HG03432 (cell line): Measurements from ENCODE around the gene SPEM2.

ENCODE experiments used
- ATAC-seq: cut with Tn5 transposase; IDR thresholded peaks from one replicate; pipeline ENCODE4 v1.9.1; 2021; ENCODE audit warnings: mild to moderate bottlenecking, moderate library complexity; ENCODE audit not compliant: unreplicated experiment

SPEM2 gene

DNA sequence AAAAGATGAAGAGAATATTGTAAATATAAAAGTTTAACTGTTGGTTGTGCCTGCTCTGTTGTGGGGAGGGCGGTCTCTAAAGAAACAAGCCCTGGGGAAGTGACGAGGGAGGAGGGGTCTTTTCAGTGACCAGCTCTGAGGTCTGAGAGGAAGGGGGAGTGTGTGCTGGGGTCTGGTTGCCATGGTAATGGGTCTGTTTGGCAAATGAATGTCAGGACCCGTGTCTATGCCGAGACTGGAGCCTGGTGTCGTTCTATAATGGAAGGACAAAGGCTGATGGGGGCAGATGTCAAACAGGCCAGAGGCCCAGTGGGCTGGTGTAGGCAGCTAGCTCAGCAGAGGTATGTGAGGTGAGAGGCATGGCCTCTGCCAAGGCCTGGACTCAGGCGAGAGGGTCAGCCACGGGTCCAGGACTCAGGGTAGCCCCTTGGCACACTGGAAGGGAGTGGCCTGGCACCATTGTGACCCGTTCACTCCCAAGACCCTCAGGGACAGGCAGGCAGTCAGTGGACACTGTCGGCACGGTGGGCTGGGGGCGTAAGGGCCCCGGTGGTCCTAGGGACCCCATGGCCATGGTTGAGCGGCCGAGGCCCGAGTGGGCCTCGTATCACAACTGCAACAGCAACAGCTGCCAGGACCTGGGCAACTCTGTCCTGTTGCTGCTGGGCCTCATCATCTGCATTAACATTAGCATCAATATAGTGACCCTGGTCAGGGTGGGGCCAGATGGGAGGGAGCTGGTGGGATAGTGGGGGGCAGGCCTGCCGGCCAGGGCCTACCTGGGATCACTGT, 5.4 kb upstream of the SPEM2 start, which contains the start of gene SPEM1:
SPEM1 (plus strand) TSS at position 506 of the 792 bp plus-strand sequence; CDS start at position 567, 61 bp downstream.
- ATAC-seq, result no peak

DNA sequence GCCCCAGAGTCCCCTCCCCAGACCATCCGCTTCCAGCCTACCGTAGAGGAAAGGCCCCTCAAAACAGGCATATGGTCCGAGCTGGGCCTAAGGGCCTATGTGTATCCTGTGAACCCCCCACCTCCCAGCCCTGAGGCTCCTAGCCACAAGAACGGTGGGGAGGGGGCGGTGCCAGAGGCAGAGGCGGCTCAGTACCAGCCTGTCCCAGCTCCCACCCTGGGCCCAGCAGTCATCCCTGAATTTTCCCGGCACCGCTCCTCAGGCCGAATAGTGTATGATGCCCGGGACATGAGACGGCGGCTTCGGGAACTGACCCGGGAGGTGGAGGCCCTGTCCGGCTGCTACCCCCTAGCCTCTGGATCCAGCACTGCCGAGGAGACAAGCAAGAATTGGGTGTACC, 4.2 kb upstream of the SPEM2 start:
- ATAC-seq, result no peak

DNA sequence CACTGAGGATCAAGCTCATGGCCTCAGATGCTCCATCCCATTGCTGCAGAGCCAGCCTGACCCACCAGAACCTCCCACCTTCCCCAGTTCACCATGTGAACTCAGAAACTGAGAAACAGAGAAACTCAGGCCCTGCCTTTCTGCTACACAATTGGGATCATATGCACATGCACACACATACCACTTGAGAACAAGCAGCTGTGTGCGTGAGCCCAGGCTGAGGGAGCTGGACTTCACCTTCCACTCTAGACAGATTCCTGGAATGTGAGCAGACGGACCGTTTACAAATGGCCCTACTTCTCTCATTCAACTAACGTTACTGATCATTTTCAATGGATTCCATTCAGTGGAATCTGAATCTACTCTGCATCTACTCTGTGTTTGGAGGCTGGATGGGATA, 1.7 kb upstream of the SPEM2 start:
- no peak for ATAC-seq

DNA sequence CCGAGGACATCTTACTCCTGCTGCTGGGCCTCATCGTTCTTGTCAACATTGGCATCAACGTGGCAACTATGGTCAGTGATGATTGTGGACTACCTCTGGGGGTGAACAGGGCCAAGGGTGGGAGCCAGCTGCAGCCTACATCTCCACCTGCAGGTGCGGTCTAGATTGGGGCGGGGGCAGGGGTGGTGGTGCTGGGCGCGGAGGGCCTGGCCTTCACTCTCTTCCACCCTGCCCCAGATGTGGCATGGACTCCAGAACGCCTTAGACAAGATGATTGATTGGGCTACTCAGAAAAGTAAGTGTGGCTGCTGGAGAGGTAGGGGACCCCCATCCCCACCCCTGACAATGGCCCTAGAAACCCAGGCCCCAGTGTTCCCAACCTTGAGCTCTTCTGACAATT, 340 bp downstream of the SPEM2 start:
- ATAC-seq, result no peak

DNA sequence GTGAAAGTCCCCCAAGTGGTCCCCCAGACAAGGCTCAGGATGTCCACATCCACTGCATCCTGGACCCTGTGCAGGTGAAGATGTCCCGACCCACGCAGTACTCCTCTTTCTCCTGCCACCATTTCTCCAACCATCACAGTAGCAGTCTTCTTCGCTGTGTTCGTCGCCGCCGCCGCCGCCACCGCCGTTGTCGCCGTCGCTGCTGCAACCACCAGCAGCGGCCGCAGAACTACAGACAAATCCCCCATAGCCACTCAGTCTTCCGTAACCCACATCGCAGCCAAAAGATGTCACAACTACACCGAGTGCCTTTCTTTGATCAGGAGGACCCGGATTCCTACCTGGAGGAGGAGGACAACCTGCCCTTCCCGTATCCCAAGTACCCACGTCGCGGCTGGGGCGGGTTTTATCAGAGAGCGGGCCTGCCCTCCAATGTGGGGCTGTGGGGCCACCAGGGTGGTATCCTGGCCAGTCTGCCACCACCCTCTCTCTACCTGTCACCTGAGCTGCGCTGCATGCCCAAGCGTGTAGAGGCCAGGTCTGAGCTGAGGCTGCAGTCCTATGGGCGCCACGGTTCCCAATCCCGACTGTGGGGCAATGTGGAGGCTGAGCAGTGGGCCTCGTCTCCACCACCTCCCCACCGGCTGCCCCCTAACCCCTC, 917 bp downstream of the SPEM2 start:
- no peak for ATAC-seq

DNA sequence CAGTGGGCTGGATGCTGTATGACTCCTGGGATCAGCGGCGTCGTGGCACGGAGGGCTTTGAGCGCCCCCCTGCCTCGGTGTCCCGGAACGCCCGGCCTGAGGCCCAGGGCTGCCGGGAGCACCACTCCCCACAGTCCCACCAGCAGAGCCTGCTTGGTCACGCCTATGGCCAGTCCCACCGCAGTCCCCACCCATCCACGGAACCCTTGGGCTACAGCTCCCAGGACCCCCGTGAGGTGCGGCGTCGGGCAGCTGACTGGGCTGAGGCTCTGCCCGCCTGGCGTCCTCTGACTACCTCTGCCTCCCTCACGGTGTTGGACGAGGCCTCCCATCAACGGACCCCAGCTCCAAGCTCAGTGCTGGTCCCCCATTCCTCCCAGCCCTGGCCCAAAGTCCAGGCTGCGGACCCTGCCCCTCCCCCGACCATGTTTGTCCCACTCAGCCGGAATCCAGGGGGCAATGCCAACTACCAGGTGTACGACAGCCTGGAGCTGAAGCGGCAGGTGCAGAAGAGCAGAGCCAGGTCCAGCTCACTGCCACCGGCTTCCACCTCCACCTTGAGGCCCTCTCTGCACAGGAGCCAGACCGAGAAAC, 1.6 kb downstream of the SPEM2 start:
- no peak for ATAC-seq

DNA sequence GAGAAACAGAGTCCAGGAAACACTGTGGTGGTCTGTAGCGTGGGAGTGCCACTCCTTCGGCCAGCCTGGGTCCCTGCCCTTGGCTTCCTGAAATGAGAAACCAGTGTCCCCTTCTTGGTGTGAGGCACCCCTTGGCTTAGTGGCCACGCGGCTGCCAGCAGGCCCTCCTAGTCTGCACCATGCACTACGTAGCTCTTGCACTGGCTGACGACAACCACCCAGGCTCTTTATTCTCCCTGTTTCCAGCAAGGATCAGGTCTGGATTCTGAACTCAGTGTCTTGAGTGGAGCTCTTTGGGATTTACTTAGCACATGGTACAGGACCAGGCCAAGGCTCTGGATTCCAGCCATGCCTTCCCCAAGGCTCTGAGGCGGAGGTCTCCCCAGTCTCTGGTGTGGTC, 2.1 kb downstream of the SPEM2 start:
- no peak for ATAC-seq

DNA sequence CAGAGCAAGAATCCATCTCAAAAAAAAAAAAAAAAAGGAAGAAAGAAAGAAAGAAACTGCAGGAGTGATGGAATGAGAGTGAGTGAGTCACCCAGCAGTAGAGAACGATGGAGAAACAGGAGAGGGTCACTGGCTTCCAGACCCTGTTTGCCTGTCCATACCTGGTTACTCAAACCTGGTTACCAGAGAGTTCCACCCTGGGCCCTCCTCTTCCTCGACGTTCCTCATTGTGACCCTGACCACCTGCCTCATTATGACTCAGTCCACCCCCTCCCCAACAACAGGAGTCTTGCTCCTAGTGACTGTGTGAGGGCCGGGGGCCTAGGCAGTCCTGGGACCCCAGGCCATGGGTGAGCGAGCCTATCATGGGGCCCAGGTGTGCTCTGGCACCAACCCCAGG, 3.1 kb downstream of the SPEM2 start, which contains the start of gene SPEM3:
SPEM3 (plus strand) TSS at position 301 of the 400 bp plus-strand sequence; CDS start at position 347, 46 bp downstream.
- ATAC-seq, result no peak

DNA sequence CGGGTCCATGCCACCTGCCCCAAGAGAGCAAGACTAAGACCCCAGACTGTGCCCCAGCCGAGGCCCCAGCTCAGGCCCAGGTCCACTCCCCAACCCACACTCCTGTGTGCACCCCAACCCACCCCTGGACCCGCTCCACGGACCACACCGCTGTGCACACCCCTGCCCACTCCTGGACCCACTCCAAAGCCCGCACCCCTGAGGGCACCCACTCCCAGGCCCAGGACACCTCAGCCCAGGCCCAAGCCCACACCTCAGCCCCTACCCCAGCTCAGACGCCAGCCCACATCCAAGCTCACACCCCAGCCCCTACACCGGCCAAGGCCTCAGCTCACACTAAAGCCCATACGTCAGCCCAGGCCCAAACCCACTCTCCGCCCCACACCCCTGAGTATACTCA, 4.3 kb downstream of the SPEM2 start:
- ATAC-seq, result no peak

DNA sequence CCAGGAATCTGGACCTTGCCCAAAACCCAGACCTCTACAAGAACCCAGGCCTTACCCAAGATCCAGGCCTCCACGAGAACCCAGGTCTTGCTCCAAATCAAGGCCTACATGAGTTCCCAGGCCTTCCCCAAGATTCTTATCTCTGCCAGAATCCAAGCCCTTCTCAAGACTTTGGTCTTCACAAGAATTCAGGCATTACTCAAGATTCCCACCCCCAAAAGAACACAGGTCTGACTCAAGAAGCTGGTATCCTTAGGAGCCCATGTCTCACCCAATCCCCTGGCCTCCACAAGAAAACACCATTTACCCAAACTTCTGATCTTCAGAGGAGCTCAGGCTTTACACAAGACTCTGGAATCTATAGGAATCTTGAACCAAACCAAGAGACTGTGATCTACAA, 5.8 kb downstream of the SPEM2 start:
- ATAC-seq, result no peak

DNA sequence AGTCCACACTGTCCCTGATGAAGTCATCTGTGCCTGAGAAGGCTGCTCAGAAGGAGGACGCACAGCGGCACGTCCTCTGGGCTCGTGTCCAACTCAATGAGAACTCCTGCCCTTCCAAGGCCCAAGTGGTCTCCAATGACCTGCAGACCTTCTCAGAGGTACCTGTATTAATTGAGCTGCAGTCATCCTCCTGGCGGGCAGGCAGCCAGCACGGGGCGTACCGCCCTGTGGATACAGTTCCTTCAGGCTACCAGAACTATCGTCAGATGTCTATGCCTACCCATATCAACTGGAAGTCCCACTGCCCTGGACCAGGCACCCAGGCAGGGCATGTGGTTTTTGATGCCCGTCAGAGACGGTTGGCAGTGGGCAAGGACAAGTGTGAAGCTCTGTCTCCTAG, 6.9 kb downstream of the SPEM2 start:
- ATAC-seq, result no peak

DNA sequence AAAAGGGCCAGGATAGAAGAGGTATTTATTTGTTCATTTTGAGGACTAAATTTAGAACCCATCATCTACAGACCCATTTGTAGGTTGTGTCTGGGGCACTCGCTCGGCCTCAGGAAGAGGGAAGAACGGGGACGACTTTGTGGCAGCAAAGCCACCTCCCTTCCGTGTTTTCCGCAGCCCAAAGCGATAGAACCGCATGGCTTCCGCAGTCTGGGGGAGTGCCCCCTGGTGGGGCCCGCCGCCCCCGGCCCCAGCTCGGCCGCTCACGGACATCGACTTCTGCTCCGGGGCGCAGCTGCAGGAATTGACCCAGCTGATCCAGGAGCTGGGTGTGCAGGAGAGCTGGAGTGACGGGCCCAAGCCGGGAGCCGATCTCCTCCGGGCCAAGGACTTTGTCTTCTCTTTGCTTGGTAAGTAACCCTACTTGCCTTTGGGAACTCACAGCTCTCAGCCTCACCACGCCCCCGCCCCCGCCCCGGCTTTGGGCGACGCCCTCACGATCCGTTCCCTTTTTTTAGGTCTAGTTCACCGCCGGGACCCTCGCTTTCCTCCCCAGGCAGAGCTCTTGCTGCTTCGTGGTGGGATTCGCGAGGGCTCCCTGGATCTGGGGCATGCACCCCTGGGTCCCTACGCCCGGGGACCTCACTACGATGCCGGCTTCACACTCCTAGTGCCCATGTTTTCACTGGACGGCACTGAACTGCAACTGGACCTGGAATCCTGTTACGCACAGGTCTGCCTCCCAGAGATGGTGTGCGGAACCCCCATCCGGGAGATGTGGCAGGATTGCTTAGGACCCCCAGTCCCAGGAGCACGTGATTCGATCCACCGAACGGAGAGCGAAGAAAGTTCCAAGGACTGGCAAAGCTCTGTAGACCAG, 10.5 kb downstream of the SPEM2 start:
- peak; percentile 23 for ATAC-seq

DNA sequence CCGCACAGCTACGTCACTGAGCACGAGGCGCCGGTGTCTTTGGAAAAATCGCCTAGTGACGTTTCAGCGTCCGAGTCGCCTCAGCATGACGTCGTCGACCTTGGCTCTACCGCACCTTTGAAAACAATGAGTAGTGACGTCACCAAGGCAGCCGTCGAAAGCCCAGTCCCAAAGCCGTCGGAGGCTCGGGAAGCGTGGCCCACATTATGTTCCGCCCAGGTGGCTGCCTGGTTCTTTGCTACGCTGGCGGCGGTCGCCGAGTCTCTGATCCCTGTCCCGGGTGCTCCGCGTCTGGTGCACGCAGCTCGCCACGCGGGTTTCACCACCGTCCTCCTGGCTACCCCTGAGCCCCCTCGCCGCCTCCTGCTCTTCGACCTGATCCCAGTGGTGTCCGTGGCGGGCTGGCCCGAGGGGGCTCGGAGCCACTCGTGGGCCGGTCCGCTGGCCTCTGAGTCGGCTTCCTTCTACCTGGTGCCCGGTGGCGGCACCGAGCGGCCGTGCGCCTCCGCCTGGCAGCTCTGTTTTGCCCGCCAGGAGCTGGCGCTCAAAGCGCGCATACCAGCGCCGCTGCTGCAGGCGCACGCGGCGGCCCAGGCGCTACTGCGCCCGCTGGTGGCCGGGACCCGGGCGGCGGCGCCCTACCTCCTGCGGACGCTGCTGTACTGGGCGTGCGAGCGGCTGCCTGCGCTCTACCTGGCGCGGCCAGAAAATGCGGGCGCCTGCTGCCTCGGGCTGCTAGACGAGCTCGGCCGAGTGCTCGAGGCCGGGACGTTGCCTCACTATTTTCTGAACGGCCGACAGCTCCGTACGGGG, 11.3 kb downstream of the SPEM2 start:
- ATAC-seq, result no peak

DNA sequence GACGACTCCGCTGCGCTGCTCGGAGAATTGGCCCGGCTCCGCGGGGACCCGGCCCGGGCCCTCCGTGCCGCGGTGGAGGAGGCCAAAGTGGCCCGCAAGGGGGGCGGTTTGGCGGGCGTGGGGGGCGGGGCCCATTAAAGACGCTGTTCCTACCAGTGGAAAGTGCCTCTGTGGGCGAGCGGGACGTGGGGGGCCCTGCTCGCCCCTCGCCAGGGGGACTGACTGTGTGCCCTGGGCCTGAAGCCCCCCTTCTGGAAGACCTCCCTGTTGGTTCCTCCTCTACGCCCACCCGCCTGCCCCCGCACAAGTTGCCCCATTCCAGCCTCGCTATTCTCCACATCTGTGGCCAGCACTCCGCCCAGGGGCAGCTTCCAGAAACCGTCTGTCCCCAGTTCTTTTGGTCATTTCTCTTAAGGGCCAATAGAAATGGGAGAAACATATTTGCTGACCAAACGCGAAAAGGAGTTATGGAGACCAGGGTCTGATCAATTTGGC, 12.0 kb downstream of the SPEM2 start:
- no peak for ATAC-seq

DNA sequence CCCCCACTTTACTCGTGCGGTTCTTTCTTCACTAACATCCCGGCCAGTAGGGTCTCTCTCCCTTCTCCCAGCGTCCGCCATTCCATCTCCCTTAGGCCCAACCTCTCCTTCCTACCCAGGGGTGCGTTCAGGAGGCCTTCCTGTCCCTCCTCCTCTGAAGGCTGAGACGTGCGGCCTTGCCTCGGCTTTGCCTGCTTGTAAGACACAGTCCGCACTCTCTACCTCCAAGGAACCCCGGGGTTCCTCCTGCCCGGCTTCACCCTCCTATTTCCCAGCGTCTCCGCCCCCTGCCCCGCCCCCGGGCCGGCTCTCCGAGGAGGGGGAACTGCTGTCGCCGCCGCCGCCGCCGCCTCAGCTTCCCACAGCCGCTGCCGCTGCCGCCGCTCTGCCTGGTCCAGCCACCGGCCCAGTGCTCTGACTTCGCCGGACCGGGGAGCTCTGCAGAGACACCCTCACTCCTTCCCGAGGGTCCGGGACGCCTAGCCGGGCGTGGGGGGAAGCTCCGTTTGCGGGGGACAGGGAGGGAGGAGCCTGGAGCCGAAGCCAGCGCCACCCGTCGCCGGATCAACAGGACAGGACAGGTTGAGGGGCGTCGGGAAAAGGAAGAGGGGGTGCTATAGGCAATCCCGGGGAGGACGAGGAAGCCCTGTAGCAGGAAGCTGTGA, 12.7 kb downstream of the SPEM2 start:
- ATAC-seq, result no peak

DNA sequence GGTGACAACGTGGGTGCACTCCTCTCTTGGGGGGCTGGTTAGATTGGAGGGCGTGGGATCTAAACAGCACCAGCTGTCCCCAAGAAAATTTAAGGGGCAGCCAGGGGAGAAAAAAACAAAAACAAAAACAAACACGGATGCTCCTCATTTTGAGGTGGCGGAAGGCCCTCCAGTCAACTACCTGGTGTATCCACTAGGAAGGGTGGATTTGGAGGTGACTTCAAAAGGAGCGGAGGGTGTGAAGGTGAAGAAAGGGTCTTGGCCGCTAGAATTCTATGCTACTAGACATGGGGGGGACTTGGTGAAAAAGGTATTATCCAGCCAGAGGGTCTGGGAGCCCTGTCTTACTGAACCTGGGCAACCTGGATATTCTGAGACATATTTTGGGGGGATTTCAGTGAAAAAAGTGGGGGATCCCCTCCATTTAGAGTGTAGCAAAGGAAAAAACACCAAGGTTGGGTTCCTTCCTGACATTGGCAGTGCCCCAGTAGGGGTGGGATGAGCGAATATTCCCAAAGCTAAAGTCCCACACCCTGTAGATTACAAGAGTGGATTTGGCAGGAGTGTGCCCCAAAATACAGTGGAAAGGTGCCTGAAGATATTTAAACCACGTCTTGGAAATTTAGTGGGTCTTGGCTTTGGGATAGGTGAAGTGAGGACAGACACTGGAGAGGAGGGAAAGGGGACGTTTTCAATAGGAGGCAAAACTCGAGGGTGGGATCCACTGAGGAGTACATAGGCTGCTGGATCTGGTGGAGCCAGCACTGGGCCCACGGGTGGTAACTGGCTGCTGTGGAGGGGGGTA, 13.4 kb downstream of the SPEM2 start:
- ATAC-seq, result no peak

DNA sequence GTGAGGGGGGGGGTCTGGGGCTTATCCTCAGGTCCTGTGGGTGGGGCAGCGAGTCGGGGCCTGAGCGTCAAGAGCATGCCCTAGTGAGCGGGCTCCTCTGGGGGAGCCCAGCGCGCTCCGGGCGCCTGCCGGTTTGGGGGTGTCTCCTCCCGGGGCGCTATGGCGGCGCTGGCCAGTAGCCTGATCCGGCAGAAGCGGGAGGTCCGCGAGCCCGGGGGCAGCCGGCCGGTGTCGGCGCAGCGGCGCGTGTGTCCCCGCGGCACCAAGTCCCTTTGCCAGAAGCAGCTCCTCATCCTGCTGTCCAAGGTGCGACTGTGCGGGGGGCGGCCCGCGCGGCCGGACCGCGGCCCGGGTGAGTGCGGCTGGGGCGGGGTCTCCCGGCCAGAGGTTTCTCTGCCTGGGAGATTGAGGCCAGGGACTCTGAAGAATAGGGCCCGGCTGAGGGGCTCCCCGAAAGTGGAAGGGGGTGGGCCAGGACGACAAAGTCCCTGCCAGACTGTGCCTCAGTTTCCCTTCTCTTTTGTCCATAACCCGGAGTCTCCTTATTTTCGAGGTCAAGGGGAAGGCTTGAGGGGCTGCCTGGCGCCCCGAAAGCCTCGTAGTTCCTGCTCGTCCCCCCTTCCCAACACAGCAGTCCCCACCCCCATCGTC, 14.2 kb downstream of the SPEM2 start, which contains the start of gene FGF11:
FGF11 (plus strand) TSS at position 51 of the 651 bp plus-strand sequence; CDS start at position 160, 109 bp downstream.
- no peak for ATAC-seq
